GM12874 (cell line): ENCODE measurements around the gene CTPS2.

Source experiments
- CTCF ChIP-seq: IDR thresholded peaks from 2 replicates; pipeline ENCODE4 v1.5.1; 2011; ENCODE audit warnings: low read depth, mild to moderate bottlenecking, control low read depth, low read length, moderate library complexity; ENCODE audit not compliant: insufficient read depth

Gene CTPS2

DNA sequence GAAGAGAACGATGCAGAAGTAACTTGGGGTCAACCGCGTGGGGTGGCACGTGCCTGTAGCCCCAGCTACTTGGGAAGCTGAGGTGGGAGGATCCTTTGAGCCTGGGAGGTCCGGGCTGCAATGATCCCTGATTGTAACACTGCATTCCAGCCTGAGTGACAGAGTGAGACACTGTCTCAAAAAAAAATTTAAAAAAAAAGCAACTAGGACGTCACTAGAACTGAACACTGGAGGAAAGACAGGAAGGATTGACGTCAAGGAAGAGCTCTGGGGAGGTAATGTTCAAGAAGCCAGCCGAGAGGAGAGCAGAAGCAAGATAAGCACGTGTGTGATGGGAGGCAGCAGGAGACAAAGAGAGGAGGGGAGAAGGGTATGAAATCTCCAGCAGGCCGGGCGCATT, 33.8 kb downstream of the CTPS2 start:
- TF ChIP-seq CTCF: no peak

- no peak for TF ChIP-seq CTCF
Measured at GRCh38 chrX:16671005-16671404, 41.5 kb downstream of the CTPS2 start.

- no peak for TF ChIP-seq CTCF
Measured at GRCh38 chrX:16666541-16666940, 45.9 kb downstream of the CTPS2 start.

DNA sequence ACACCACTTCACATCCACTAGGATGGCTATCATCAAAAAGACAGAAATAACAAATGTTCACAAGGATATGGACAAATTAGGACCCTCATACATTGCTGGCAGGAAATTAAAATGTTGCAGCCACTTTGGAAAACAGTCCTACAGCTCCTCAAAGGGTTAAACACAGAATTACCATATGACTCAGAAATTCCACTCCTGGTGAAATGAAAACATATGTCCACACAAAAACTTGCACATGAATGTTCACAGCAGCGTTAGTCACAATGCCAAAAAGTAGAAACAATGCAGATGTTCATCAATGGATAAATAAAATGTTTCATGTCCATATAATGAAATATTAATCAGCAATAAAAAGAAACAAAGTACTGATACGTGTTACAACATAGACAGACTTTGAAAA, 47.4 kb downstream of the CTPS2 start:
- TF ChIP-seq CTCF: no peak

GRCh38 chrX:16664626-16665025, 47.8 kb downstream of the CTPS2 start:
- no peak for TF ChIP-seq CTCF

DNA sequence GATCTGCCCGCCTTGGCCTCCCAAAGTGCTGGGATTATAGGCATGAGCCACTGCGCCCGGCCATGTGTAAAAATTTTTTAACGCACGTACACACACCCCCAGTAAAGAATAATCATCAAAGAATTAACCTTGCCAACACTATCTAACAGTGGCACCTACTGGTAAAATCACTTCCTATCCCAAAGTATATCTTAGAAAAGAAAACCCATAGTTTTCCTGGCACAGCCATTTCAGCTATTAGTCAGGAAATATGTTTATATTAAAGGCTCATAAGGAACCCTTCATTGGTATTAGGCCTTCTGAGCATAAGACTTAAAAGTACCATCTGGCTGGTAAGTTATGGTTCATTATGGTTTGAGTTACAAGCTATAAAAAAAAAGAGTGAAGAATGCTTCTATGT, 48.4 kb downstream of the CTPS2 start:
- no peak for TF ChIP-seq CTCF

DNA sequence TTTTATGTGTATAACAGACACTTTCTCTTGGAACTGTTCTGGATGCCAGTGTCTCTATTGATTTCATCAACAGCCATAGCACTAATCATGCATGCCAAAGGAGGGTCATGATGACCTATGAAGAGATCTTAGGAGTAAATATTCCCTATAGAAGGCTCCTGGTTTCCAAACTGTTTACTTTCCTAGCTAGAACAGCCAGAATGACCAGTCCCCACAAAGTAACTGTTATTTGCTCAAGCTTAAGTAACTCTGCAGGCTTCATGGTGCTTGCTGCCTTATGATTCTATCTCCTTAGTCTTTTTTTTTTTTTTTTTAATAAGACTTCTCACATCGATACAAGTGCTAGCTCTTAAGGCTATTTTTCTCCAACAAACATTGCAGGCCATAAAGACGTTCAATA, 50.1 kb downstream of the CTPS2 start:
- no peak for TF ChIP-seq CTCF

GRCh38 chrX:16661495-16661894, 51.0 kb downstream of the CTPS2 start:
- no peak for TF ChIP-seq CTCF
